ENCODE measurements around the gene ASIC2. TPM values are rescaled to one million over a fixed set of nuclear protein-coding genes. Genes with fewer than 3 reads are reported as not detected.

The ASIC2 gene
- total RNA-seq, 1 donor from 2014 or later: not detected

DNA sequence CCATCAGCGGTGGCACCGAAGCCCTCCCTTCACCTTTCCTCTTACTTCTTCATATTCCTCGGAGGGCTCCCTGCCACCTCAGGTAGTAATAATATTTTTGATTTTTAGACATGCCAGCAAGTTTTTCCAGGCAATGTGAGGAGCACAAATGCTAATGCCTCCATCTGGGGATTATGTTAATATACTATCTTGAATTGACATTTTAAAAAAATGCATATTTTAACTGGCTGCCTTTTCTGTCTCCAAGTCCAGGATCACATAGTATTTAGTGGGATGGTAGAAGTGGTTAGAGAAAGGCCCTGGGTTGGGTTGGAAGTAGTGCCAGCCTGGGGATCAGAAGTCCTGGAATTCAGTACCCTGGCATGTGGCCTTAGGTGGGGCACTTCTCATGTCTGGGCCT, 154.5 kb downstream of the ASIC2 start:
- Histone ChIP-seq H3K27me3 (no peaks in the 10 kb centered on the region), H3K4me1 (no peaks in the 10 kb centered on the region), H3K36me3 (no peaks in the 10 kb centered on the region), H3K27ac (no peak overlapping the region), H3K9me3 (no peaks in the 10 kb centered on the region), H3K4me3 (no peak overlapping the region)
- TF ChIP-seq POLR2A (IDR thresholded peaks at IDR 0.05): no peak
- TF ChIP-seq, protein P1, sequence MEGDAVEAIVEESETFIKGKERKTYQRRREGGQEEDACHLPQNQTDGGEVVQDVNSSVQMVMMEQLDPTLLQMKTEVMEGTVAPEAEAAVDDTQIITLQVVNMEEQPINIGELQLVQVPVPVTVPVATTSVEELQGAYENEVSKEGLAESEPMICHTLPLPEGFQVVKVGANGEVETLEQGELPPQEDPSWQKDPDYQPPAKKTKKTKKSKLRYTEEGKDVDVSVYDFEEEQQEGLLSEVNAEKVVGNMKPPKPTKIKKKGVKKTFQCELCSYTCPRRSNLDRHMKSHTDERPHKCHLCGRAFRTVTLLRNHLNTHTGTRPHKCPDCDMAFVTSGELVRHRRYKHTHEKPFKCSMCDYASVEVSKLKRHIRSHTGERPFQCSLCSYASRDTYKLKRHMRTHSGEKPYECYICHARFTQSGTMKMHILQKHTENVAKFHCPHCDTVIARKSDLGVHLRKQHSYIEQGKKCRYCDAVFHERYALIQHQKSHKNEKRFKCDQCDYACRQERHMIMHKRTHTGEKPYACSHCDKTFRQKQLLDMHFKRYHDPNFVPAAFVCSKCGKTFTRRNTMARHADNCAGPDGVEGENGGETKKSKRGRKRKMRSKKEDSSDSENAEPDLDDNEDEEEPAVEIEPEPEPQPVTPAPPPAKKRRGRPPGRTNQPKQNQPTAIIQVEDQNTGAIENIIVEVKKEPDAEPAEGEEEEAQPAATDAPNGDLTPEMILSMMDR (IDR thresholded peaks at IDR 0.05): no peak
- no peak for TF ChIP-seq POLR2AphosphoS5 (IDR thresholded peaks at IDR 0.05; ENCODE audit: insufficient read depth in 1 of 2, low read depth in 1 of 2)
- DNase-seq (ENCODE audit: extremely low spot score in 2 of 2): no peak
- intact Hi-C loops (cut with DNase I): no loop called here

DNA sequence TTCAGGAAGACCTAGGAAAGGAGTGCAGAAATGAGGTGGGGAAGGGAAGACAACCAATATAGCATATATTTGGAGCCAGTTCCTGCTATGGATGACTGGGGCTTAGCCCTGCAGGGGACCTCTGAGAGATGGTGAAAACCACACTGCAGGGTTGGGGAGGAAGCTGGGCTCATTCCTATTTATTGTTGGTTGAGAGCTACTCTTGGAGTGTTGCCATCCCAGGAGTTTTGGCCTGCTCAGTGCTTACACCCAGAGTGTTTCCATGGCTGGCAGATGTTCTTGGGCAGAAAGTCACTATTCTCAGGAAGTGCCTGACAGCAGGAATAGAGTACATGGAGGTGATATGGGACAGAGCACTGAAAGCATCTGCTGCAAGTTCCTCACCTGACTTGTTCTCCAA, 155.7 kb downstream of the ASIC2 start:
- intact Hi-C loops (cut with DNase I): no loop called here
- H3K4me3 ChIP-seq: no peak overlapping the region
- no peaks in the 10 kb centered on the region for H3K27me3 ChIP-seq
- TF ChIP-seq POLR2AphosphoS5 (IDR thresholded peaks at IDR 0.05; ENCODE audit: insufficient read depth in 1 of 2, low read depth in 1 of 2): no peak
- TF ChIP-seq POLR2A (IDR thresholded peaks at IDR 0.05): no peak
- TF ChIP-seq, protein P1 (IDR thresholded peaks at IDR 0.05): no peak
- H3K4me1 ChIP-seq: no peaks in the 10 kb centered on the region
- H3K9me3 ChIP-seq: no peaks in the 10 kb centered on the region
- H3K27ac ChIP-seq: no peak overlapping the region
- H3K36me3 ChIP-seq: no peaks in the 10 kb centered on the region
- DNase-seq (ENCODE audit: extremely low spot score in 2 of 2): no peak

DNA sequence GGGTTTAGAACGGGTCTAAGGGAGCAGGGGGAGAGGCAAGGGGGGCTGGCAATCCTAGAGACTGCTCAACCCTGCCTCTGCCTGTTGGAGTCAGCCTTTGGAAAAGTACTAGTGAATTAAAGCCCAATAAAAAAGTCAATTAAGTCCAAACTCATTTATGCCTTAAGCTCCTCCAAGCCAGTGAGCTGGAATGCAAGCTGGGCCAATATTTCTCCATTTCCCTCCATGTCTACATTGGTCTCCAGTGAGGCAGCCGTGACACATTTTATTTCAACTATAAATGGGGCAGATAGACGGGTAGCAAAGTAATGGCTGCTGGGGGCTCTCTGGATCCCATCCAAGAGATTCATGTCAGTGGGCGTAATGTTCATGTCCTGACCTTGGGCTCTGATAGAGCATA, 157.4 kb downstream of the ASIC2 start:
- Histone ChIP-seq H3K27me3 (no peaks in the 10 kb centered on the region), H3K36me3 (no peaks in the 10 kb centered on the region), H3K4me3 (no peak overlapping the region), H3K9me3 (no peaks in the 10 kb centered on the region), H3K27ac (no peak overlapping the region), H3K4me1 (no peaks in the 10 kb centered on the region)
- TF ChIP-seq POLR2AphosphoS5 (IDR thresholded peaks at IDR 0.05; ENCODE audit: insufficient read depth in 1 of 2, low read depth in 1 of 2): no peak
- no peak for TF ChIP-seq POLR2A (IDR thresholded peaks at IDR 0.05)
- TF ChIP-seq, protein P1 (IDR thresholded peaks at IDR 0.05): no peak
- intact Hi-C loops (cut with DNase I): no loop called here
- DNase-seq (ENCODE audit: extremely low spot score in 2 of 2): no peak

DNA sequence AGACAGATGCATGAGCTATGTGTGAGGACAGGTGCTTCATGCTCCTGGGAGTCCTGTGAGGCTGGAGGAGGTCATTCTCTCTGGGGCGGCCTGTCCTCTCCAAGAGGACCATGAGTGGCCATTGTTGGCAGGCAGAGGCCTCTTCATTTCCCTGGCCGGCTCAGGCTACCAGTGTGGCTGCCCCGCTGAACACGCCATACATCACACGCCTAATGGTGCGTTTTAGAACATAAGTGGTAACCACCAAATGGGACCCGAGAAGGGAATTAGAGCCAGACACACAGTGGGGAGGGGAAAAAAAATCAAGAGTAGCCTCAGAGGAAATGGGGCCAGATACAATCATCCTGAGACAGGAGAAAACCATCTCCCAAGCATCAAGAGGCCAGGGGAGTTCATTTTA, 161.5 kb downstream of the ASIC2 start:
- no peak overlapping the region for H3K27ac ChIP-seq
- no peak overlapping the region for H3K4me3 ChIP-seq
- intact Hi-C loops (cut with DNase I): no loop called here
- H3K27me3 ChIP-seq: no peaks in the 10 kb centered on the region
- no peaks in the 10 kb centered on the region for H3K36me3 ChIP-seq
- TF ChIP-seq POLR2A (IDR thresholded peaks at IDR 0.05) (no peak), POLR2AphosphoS5 (IDR thresholded peaks at IDR 0.05; ENCODE audit: insufficient read depth in 1 of 2, low read depth in 1 of 2) (no peak)
- TF ChIP-seq, protein P1 (IDR thresholded peaks at IDR 0.05): no peak
- H3K4me1 ChIP-seq: no peaks in the 10 kb centered on the region
- no peak for DNase-seq (ENCODE audit: extremely low spot score in 2 of 2)
- no peaks in the 10 kb centered on the region for H3K9me3 ChIP-seq

DNA sequence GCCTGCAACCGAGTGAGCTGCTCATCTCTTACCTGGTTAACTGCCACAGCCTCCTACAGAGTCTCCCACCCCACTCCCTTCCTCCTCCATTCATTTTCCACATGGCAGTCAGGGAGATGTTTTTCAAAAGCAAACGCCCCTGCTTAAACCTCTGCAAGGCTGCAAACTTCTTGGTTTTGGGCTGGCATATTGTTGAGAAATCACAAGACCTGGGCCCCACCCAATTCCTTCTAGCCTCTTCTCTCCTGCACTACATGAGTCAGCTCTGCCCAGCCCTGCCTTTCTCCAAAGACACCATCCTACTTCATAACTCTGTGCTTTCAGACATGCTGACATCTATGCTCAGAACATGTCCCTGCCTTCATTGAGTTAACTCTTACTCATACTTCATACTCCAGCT, 165.4 kb downstream of the ASIC2 start:
- H3K27me3 ChIP-seq: no peaks in the 10 kb centered on the region
- intact Hi-C loops (cut with DNase I): no loop called here
- no peak overlapping the region for H3K4me3 ChIP-seq
- no peaks in the 10 kb centered on the region for H3K4me1 ChIP-seq
- DNase-seq (ENCODE audit: extremely low spot score in 2 of 2): no peak
- no peaks in the 10 kb centered on the region for H3K36me3 ChIP-seq
- H3K27ac ChIP-seq: no peak overlapping the region
- TF ChIP-seq POLR2A (IDR thresholded peaks at IDR 0.05) (no peak), POLR2AphosphoS5 (IDR thresholded peaks at IDR 0.05; ENCODE audit: insufficient read depth in 1 of 2, low read depth in 1 of 2) (no peak)
- no peaks in the 10 kb centered on the region for H3K9me3 ChIP-seq

Measured in vagina (tissue), 2 donors.